Neural progenitor cell (in vitro differentiated cells): Measurements from ENCODE around the gene ABTB1. TPM values are rescaled to one million over a fixed set of nuclear protein-coding genes. Genes with fewer than 3 reads are reported as not detected.
"Not testable (repeated sequence)": the region's sequence is repeated elsewhere in the genome, so short reads cannot be mapped to it uniquely, and the experiment has no call there.

Experiments
- DNase-seq: peaks from one replicate; pipeline ENCODE4 v3.0.0-alpha.2; 2016; ENCODE audit warnings: low spot score
- H2AFZ ChIP-seq: fragments of 200-600 bp; sonication (generic); replicated peaks from 2 replicates; pipeline ENCODE4 v1.6.1; 2016; ENCODE audit warnings: antibody characterized with exemption
- H3F3A ChIP-seq: fragments of 200-600 bp; sonication (generic); 2 replicates; pipeline ENCODE4 v1.6.1; 2016; ENCODE audit warnings: antibody characterized with exemption, low read depth
- H3K27ac ChIP-seq: fragments of 200-600 bp; sonication (generic); 2 replicates; pipeline ENCODE4 v1.5.1; 2016; ENCODE audit warnings: mild to moderate bottlenecking
- H3K27me3 ChIP-seq: fragments of 200-600 bp; sonication (generic); 2 replicates; pipeline ENCODE4 v1.6.1; 2016; ENCODE audit warnings: mild to moderate bottlenecking, moderate library complexity
- H3K36me3 ChIP-seq: fragments of 200-600 bp; sonication (generic); 2 replicates; pipeline ENCODE4 v1.5.1; 2016
- H3K4me1 ChIP-seq: fragments of 200-600 bp; sonication (generic); 2 replicates; pipeline ENCODE4 v1.6.1; 2016; ENCODE audit warnings: mixed run types
- H3K4me2 ChIP-seq: fragments of 200-600 bp; sonication (generic); 2 replicates; pipeline ENCODE4 v1.6.1; 2016
- H3K4me3 ChIP-seq: fragments of 200-600 bp; sonication (generic); 2 replicates; pipeline ENCODE4 v1.5.1; 2016
- H3K79me2 ChIP-seq: fragments of 200-600 bp; sonication (generic); 2 replicates; pipeline ENCODE4 v1.6.1; 2016; ENCODE audit warnings: low read depth
- H3K9ac ChIP-seq: fragments of 200-600 bp; sonication (generic); 2 replicates; pipeline ENCODE4 v1.6.1; 2016
- H3K9me3 ChIP-seq: fragments of 200-600 bp; sonication (generic); 2 replicates; pipeline ENCODE4 v1.5.1; 2016; ENCODE audit warnings: low read depth
- H4K20me1 ChIP-seq: fragments of 200-600 bp; sonication (generic); 2 replicates; pipeline ENCODE4 v1.6.1; 2016; ENCODE audit warnings: low read depth
- H3K27ac Mint-ChIP-seq: 3 replicates; pipeline ENCODE4 v1.8.0; 2021; ENCODE audit warnings: mixed read lengths
- H3K27me3 Mint-ChIP-seq: 2 replicates; pipeline ENCODE4 v1.8.0; 2022; ENCODE audit warnings: low read depth, mild to moderate bottlenecking, inconsistent platforms, moderate library complexity, mixed read lengths; ENCODE audit not compliant: insufficient read depth
- H3K36me3 Mint-ChIP-seq: 3 replicates; pipeline ENCODE4 v1.8.0; 2021; ENCODE audit warnings: mixed read lengths
- H3K4me1 Mint-ChIP-seq: 3 replicates; pipeline ENCODE4 v1.8.0; 2021; ENCODE audit warnings: mixed read lengths
- H3K4me3 Mint-ChIP-seq: 3 replicates; pipeline ENCODE4 v1.8.0; 2021; ENCODE audit warnings: mild to moderate bottlenecking, moderate library complexity, mixed read lengths
- H3K9me3 Mint-ChIP-seq: 3 replicates; pipeline ENCODE4 v1.8.0; 2020; ENCODE audit warnings: mixed read lengths
- CTCF ChIP-seq: fragments of 200-600 bp; sonication (generic); IDR thresholded peaks from 2 replicates; pipeline ENCODE4 v1.5.1; 2017; ENCODE audit warnings: antibody characterized with exemption, mild to moderate bottlenecking
- EZH2 ChIP-seq: fragments of 200-600 bp; sonication (generic); IDR thresholded peaks from 2 replicates; pipeline ENCODE4 v1.6.1; 2017; ENCODE audit warnings: antibody characterized with exemption, mild to moderate bottlenecking, moderate library complexity
- EZH2phosphoT487 ChIP-seq: fragments of 200-600 bp; sonication (generic); IDR thresholded peaks from 2 replicates; pipeline ENCODE4 v1.6.1; 2017; ENCODE audit warnings: antibody characterized with exemption
- total RNA-seq: library from RNA; depleted of rRNA; stranded (reverse); fragments of >200 nt; gene quantifications from 2 replicates; pipeline ENCODE4 v1.2.3, GENCODE V29; 2015; ENCODE audit warnings: low replicate concordance

Gene ABTB1
- total RNA-seq, 1 donor from 2014 or later = 2.4 TPM

GRCh38 chr3:127702151-127702578 is 29.4 kb downstream of the ABTB1 start:
- no peaks in the 10 kb centered on the region for H3K36me3 Mint-ChIP-seq
- peaks cover 10% of the 10 kb centered on the region for H3K27me3 Mint-ChIP-seq
- H3K4me2 ChIP-seq = no peak overlapping the region
- no peak overlapping the region for H3K27ac ChIP-seq
- peaks cover 6% of the 10 kb centered on the region for H3K4me1 ChIP-seq
- H2AFZ ChIP-seq = no peak overlapping the region
- no peak overlapping the region for H3K4me3 ChIP-seq
- no peaks in the 10 kb centered on the region for H3K79me2 ChIP-seq
- DNase-seq = no peak
- H3K27ac Mint-ChIP-seq = no peak overlapping the region
- H3F3A ChIP-seq = no peaks in the 10 kb centered on the region
- H3K4me3 Mint-ChIP-seq = no peak overlapping the region
- TF ChIP-seq EZH2 (no peak), EZH2phosphoT487 (no peak), CTCF (no peak)
- H4K20me1 ChIP-seq = no peaks in the 10 kb centered on the region
- H3K4me1 Mint-ChIP-seq = peaks cover 16% of the 10 kb centered on the region
- H3K9me3 ChIP-seq = no peaks in the 10 kb centered on the region
- no peaks in the 10 kb centered on the region for H3K27me3 ChIP-seq
- no peaks in the 10 kb centered on the region for H3K36me3 ChIP-seq
- peaks cover 14% of the 10 kb centered on the region for H3K9me3 Mint-ChIP-seq
- no peak overlapping the region for H3K9ac ChIP-seq

- H3K4me3 ChIP-seq, H3K27me3 ChIP-seq, H3K27me3 Mint-ChIP-seq, H3K9me3 ChIP-seq, H3K79me2 ChIP-seq, H3K4me2 ChIP-seq, H3K4me3 Mint-ChIP-seq, H3K27ac Mint-ChIP-seq, H3F3A ChIP-seq, DNase-seq, H3K36me3 Mint-ChIP-seq, H3K36me3 ChIP-seq, H3K9ac ChIP-seq, H2AFZ ChIP-seq, H3K27ac ChIP-seq, H4K20me1 ChIP-seq: not testable (repeated sequence)
- peaks cover 14% of the 10 kb centered on the region for H3K9me3 Mint-ChIP-seq
- H3K4me1 ChIP-seq = peaks cover 16% of the 10 kb centered on the region
- H3K4me1 Mint-ChIP-seq = peaks cover 14% of the 10 kb centered on the region
Measured at GRCh38 chr3:127704840-127705239, 32.1 kb downstream of the ABTB1 start.

GRCh38 chr3:127706312-127706711 is 33.6 kb downstream of the ABTB1 start:
- no peak overlapping the region for H3K9ac ChIP-seq
- Mint-ChIP-seq H3K27ac (no peak overlapping the region), H3K27me3 (peaks cover 6% of the 10 kb centered on the region)

More at GRCh38 chr3:127706312-127706711, 33.6 kb downstream of the ABTB1 start:
- peaks cover 10% of the 10 kb centered on the region for H3K4me1 ChIP-seq
- no peak overlapping the region for H3K4me2 ChIP-seq
- Mint-ChIP-seq H3K4me1 (peaks cover 20% of the 10 kb centered on the region), H3K36me3 (no peaks in the 10 kb centered on the region), H3K4me3 (no peak overlapping the region), H3K9me3 (peaks cover 14% of the 10 kb centered on the region)
- H3K36me3 ChIP-seq = no peaks in the 10 kb centered on the region
- H3F3A ChIP-seq = no peaks in the 10 kb centered on the region
- H3K27ac ChIP-seq = no peak overlapping the region
- no peaks in the 10 kb centered on the region for H3K79me2 ChIP-seq
- H3K27me3 ChIP-seq = no peaks in the 10 kb centered on the region
- TF ChIP-seq CTCF = no peak
- no peak for TF ChIP-seq EZH2
- TF ChIP-seq EZH2phosphoT487 = no peak
- no peaks in the 10 kb centered on the region for H4K20me1 ChIP-seq
- DNase-seq = no peak
- no peak overlapping the region for H3K4me3 ChIP-seq
- H3K9me3 ChIP-seq = no peaks in the 10 kb centered on the region
- H2AFZ ChIP-seq = no peak overlapping the region
